Activated CD4-positive, CD25-positive, alpha-beta regulatory T cell treated with anti-CD3 and anti-CD28 coated beads, Interleukin-2, amount 50 U/mL, for 24 hours (primary cell): ENCODE measurements around the gene POLN.
"Not testable (repeated sequence)": the region's sequence is repeated elsewhere in the genome, so short reads cannot be mapped to it uniquely, and the experiment has no call there.

Source experiments
- ATAC-seq, 2 donors: fragments of 150-1000 bp; cut with Tn5 transposase; one replicate each; pipeline ENCODE4 v1.10.0; 2021; ENCODE audit warnings: mild to moderate bottlenecking in 1 of 2, moderate library complexity in 1 of 2

POLN gene

DNA sequence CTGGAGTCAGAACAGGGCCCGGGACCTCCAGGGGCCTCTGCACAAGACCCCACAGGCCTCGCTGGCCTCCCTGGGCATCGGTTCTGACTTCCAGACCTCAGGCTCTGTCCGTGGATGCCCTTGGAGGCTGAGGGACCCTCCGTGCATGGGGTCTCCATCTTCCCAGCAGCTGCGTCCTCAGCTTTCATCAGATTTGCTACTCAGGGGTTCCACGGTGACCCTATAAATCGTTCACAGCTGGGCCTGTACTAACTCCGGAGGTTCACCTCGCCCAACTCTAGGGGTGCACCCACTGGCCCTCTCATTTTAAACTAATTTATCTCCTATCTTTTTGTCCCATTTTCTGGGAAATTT lies 33.1 kb upstream of the POLN start:
- ATAC-seq: not testable (repeated sequence)

- no peak for ATAC-seq
These were observed 32.6 kb upstream of the POLN start for GRCh38 chr4:2274320-2275043.

DNA sequence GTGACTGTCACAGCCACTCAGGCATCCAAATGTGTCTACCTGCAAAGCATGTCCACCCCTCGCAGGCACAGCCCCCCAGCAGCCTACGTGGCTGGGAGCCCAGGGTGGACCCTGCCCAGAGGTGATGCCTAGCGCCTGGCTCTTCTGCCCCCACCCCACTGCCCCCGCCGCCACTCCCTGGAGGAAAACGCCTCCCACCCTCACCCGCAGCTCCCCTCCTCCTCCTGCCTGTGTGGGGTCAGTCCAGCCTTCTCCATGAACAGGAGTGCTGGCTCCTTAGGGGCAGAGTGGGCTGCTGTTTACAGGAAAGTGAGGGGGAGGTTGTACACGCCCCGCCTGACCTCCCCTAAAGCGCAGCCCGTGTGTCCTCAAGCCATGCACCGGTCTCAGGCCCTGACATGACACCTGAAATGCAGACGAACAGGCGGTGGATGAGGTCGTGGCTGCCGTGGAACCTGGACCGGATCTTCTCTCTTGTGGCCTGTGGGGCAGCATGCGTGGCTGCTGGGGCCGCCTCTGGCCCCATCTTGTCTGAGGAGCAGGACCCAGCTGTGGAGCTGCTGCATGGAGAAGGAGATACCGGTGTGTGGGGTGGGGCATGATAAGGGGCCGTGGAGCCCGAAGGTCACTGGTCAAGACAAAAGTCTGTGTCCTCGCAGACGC lies 31.9 kb upstream of the POLN start:
- ATAC-seq: no peak

GRCh38 chr4:2273221-2273620 lies 31.3 kb upstream of the POLN start:
- no peak for ATAC-seq

GRCh38 chr4:2272828-2273120 lies 30.9 kb upstream of the POLN start:
- ATAC-seq: no peak

DNA sequence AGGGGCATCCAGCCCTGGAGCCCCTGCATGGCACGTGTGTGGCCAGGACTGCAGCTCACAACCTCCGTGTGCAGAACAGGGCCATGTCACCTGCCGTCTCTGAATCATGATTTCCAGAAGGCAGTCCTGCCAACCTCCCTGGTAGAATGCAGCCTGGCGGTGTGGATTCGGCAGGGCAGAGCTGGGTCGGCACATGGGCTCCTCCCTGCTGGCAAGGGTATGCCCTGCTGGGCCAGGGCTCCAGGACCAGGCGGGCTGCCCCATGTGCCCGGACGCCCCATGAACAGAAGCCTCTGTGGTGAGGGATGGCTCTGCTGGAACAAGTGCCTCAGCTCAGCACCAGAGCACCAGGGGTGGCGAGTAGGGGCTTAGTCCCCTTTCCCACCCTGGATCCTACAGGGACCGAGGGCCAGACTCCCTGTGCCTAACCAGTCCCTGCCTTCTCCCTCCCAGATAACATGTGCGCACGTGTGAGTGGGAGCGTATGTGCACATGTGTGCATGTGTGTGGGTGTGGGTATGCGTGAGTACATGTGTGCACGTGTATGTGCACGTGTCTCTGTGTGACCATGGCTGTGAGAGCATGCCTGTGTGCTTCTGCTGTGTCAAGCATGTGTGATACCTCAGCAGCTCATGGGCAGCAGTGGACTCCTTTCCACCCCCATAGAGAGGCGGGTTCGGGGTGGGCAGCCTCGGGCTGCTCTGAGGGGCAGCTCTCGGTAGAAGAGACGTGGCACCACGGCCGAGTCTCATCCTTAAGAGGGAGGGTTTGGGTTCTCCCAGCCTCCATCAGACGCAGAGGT lies 30.3 kb upstream of the POLN start:
- no peak for ATAC-seq

- ATAC-seq: no peak
These were observed 29.5 kb upstream of the POLN start for GRCh38 chr4:2271279-2272025.

GRCh38 chr4:2270341-2271165 lies 28.6 kb upstream of the POLN start:
- ATAC-seq: no peak

DNA sequence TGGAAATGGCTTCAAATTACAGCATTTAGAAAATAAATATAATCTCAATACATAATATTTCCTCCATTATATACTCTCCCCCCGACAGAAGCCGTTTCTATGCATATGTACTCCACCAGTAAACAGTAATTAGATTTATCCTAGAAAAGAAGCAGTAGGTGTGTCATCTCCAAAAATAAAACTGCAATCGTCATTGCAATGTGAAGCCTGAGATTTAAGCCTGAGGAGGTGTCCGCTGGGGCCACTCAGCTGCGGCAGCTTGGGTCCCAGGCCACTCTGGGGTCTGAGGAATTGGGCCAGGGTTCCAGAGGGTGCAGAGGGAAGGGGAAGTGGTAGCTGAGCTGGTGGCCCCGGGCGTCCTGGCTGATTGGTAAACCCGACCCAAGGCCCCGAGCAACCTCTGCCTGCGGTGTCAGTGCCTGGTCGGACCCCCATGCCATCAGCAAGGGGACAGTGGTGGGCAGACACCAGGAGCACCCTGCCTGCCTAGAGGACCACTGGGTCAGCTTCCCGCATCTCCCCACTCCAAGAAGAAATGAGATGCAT lies 27.8 kb upstream of the POLN start:
- ATAC-seq: no peak

DNA sequence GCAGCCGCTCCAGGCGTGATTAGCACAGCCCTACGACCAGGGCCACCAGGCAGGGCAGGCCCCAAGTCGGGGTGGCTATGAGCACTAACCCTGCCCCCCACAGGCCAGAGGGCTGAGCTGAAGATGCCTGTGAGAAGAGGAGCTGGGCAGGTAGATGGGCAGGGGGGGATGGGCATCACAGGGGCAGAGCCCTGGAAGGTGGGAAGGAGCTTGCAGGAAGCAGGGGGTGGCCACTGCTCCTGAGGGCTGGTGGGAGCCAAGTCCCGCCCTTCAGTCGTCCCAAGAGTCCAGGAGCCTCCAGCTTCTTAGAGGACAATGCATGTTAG lies 27.2 kb upstream of the POLN start:
- ATAC-seq: no peak

DNA sequence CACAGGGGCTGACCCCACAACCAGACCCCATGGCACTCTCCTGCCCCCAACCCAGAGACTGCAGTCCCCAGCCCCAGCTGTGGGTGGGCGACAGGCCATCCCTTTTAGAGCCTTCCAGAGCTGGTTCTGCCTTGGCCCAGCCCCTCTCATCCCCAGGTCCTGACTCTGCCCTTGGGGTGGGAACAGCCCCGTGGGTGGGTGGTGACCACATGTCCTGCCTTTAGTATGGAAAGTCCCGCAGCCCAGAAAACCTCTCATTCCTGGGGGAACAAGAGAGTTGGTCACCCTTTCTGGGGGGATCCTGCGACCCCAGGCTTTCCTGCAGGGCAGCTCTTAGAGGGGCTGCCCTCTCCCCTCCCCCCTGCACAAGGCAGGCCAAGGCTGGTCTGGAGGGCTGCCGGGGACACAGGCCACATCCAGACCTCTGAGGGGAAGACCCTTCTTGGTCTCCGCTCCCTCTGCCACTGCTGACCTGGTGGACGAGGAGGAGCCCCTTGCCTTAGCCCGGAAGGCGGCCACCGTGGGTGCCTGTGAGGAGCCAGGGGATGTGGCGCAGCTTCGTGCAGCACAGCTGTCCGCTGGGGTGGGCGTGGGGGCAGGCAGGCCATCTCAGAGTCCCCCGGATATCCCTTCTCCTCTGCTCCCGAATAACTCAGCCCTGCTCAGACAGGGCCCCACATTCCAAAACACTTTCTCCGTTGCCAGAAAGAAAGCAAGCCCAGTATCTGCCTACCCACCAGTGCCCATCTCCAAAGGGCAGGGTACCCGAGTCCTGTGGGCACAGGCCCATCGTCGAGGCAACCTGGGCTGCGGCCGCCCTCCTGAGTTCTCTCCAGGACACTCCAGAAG lies 26.7 kb upstream of the POLN start:
- no peak for ATAC-seq

- ATAC-seq: no peak
These were observed 25.9 kb upstream of the POLN start for GRCh38 chr4:2267841-2268240.

GRCh38 chr4:2267320-2267811 lies 25.4 kb upstream of the POLN start:
- ATAC-seq: no peak

DNA sequence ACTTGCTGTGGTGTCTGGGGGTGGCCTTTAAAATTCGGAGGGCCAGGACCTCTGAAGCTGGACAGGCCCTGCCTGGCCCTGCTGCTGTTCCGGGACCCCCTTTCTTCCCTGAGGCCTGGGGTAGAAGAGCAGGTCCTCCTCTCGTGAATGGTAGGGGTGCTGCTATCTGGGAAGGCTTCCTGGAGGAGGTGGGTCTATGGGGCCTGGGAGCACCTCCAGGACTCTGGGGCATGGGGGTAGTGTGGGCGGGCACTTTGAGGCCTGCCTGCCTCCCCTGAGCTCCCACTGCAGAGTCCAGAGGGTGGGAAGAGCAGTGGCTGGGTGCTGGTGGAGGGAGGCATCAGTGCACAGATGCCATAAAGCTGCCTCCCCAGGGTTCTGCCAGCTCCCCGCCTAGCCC lies 24.9 kb upstream of the POLN start:
- ATAC-seq: no peak

DNA sequence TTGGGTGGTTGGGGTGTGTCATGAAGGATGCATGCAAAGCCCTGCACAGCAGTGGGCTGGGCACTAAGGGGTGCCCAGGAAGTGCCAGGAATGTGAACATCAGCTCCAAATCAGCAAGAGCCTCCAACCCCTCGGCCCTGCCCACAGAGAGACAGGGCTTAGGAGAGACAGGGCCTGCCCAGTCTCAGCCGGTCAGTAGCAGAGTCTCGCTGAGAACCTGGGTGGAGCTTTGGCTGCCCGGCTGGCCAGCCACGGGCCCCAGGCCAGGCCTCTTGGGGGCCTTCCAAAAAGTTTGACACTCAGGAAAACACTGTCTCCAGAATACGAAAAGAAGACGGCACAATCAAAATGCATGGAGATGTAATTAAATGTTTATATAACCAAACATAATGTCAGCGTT lies 24.3 kb upstream of the POLN start:
- ATAC-seq: no peak

DNA sequence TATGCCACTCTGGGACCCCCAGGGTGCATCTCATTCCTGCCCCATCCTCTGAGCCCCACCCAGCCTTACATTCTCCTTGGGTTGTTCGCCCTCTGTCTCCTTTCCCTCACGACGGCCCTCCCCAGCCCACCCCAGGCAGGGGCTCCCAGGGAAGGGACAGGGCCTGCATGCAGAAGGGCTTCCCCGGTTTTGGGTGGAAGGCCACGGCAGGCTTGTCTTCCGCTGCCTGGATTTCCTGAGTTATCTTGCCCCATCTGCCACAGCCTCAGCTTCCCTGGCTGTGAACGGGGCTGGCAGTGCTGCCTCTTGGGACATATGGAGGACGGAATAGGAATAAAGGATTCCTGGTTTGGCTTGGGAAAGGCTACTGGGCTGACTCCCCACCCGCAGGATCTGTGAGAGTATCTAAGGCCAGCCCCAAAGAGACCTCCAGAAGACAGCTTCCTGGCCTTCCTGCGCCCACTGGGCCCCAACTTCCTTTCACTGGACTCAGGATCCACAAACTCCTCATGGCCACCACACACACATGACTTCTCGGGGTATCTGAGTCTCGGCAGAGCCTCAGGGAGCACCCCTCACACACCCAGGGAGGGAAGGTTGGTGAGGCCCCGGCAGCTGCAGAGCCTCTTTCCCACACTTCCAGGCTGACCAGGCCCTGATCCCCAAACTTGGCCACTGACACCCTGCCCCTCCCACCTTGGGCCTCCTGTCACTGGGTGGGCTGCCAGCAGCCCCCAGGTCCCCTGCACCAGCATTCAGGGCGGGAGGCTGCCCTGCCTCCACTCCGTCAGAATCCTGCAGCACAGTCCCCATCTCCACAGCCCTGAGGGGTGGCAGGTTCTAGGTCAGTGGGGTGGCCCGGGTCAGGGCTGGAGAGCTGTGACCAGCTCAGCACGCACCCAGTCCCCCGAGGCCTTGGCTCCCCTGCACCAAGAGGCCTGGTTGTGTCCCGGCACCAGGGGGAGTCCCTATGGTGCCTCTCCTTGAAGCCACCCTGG lies 23.5 kb upstream of the POLN start:
- no peak for ATAC-seq

GRCh38 chr4:2264481-2265041 lies 22.6 kb upstream of the POLN start:
- ATAC-seq: no peak

DNA sequence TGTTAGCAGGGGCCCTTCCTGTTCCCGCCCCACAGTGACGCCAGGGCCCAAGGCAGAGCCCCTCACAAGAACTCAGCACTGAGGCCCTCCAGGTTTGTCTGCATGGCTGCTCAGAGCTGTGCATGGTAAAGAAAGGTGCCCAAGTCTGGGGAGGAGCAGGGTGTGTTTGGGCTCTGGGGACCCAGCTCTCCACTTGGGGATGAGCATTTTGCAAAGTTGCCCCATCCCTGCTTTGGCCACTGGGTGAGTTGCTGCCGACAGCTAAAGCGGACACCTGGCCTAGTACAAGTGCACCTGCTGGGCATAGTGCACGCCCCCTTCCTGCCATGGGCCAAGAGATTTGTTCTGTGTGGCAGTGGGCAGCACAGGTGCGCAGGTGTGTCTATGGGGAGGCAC lies 22.0 kb upstream of the POLN start:
- ATAC-seq: no peak

DNA sequence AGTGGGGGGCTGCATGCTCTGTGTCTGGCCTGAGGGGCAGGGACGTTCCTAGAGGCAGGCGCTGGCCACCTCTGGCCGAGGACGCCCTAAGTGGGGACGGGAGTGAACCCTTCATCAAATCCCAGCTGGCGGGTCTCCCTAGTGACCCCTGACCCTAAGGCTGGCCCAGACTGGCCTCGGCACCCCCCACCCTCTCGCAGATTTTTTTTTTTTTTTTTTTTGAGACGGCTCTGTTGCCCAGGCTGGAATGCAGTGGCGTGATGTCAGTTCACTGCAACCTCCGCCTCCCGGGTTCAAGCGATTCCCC lies 21.0 kb upstream of the POLN start:
- ATAC-seq: no peak
